T-helper 1 cell treated with Interleukin-12 subunit alpha and Interleukin-12 subunit beta and Interleukin-4 antibody, amounts not matched to agents 30 μg/mL and 1 μg/mL, for 36 hours (primary cell): ENCODE data around the gene FHOD3.

Experiments
- H3K27ac Mint-ChIP-seq: one replicate; pipeline ENCODE4 v1.8.0; 2021; ENCODE audit warnings: mild to moderate bottlenecking, mixed read lengths
- H3K27me3 Mint-ChIP-seq: one replicate; pipeline ENCODE4 v1.8.0; 2021; ENCODE audit warnings: low read depth, mixed read lengths
- H3K36me3 Mint-ChIP-seq: one replicate; pipeline ENCODE4 v1.8.0; 2021; ENCODE audit warnings: low read depth, mixed read lengths
- H3K4me1 Mint-ChIP-seq: one replicate; pipeline ENCODE4 v1.8.0; 2021; ENCODE audit warnings: low read depth, mixed read lengths
- H3K4me3 Mint-ChIP-seq: one replicate; pipeline ENCODE4 v1.8.0; 2021; ENCODE audit warnings: mild to moderate bottlenecking, moderate library complexity, mixed read lengths
- H3K9me3 Mint-ChIP-seq: one replicate; pipeline ENCODE4 v1.8.0; 2021; ENCODE audit warnings: mixed read lengths

The FHOD3 gene

GRCh38 chr18:36322408-36322728, 24.9 kb downstream of the FHOD3 start:
- Mint-ChIP-seq H3K4me1 (no peaks in the 10 kb centered on the region), H3K4me3 (no peak overlapping the region), H3K9me3 (peaks cover 10% of the 10 kb centered on the region), H3K36me3 (no peaks in the 10 kb centered on the region), H3K27me3 (peaks cover 11% of the 10 kb centered on the region), H3K27ac (no peak overlapping the region)

GRCh38 chr18:36322734-36323133, 25.2 kb downstream of the FHOD3 start:
- Mint-ChIP-seq H3K9me3 (peaks cover 10% of the 10 kb centered on the region), H3K4me3 (no peak overlapping the region), H3K36me3 (no peaks in the 10 kb centered on the region), H3K27ac (no peak overlapping the region), H3K27me3 (peaks cover 11% of the 10 kb centered on the region), H3K4me1 (no peaks in the 10 kb centered on the region)

DNA sequence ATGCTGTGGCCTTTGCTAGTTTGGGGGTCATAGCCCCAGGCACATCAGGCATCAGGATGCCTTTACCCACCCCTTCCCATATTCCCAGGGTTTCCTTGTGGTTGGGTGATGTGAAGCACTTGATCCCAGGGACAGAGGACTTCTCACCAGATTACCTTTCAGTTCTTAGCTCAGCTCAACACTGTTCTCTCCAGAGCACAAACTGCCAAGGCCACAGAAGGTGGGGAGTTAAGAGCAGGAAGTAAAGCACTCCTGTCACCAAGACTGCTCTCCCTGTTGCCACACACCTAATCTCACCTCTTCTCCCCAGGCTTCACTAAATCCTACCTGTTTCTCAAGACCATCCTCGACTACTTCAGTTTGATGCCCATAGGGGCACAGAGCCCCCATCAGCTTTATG, 25.9 kb downstream of the FHOD3 start:
- H3K27me3 Mint-ChIP-seq = peaks cover 15% of the 10 kb centered on the region
- H3K4me1 Mint-ChIP-seq = no peaks in the 10 kb centered on the region
- H3K27ac Mint-ChIP-seq = no peak overlapping the region
- no peak overlapping the region for H3K4me3 Mint-ChIP-seq
- peaks cover 7% of the 10 kb centered on the region for H3K9me3 Mint-ChIP-seq
- no peaks in the 10 kb centered on the region for H3K36me3 Mint-ChIP-seq

DNA sequence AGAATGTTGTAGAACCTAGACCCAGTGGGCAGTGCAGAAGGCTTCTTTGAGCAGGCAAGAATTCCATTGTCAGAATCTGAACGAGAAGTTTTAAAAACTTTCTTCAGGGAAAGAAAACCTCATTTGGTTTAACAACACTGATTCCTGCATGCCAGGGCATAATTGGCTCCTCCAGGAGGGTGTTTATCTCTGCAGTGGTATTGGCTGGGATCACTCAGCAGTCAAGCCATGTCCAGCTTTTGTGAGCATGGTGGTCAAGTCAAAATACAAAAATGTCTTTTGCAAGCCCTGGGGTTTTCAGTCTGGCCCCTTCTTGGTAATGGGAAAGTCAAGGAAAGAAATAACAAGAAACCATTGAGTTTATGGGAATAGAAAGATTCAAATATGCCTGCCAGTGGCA, 28.3 kb downstream of the FHOD3 start:
- Mint-ChIP-seq H3K4me3 (no peak overlapping the region), H3K27me3 (peaks cover 12% of the 10 kb centered on the region), H3K27ac (no peak overlapping the region), H3K4me1 (no peaks in the 10 kb centered on the region), H3K9me3 (no peaks in the 10 kb centered on the region), H3K36me3 (no peaks in the 10 kb centered on the region)

GRCh38 chr18:36326771-36327170, 29.3 kb downstream of the FHOD3 start:
- H3K4me1 Mint-ChIP-seq = no peaks in the 10 kb centered on the region
- no peaks in the 10 kb centered on the region for H3K36me3 Mint-ChIP-seq
- H3K9me3 Mint-ChIP-seq = no peaks in the 10 kb centered on the region
- peaks cover 12% of the 10 kb centered on the region for H3K27me3 Mint-ChIP-seq
- no peak overlapping the region for H3K4me3 Mint-ChIP-seq
- no peak overlapping the region for H3K27ac Mint-ChIP-seq

GRCh38 chr18:36327352-36328316, 30.1 kb downstream of the FHOD3 start:
- H3K27ac Mint-ChIP-seq = no peak overlapping the region
- peaks cover 12% of the 10 kb centered on the region for H3K27me3 Mint-ChIP-seq
- H3K4me3 Mint-ChIP-seq = no peak overlapping the region
- H3K4me1 Mint-ChIP-seq = no peaks in the 10 kb centered on the region
- no peaks in the 10 kb centered on the region for H3K9me3 Mint-ChIP-seq
- H3K36me3 Mint-ChIP-seq = no peaks in the 10 kb centered on the region

DNA sequence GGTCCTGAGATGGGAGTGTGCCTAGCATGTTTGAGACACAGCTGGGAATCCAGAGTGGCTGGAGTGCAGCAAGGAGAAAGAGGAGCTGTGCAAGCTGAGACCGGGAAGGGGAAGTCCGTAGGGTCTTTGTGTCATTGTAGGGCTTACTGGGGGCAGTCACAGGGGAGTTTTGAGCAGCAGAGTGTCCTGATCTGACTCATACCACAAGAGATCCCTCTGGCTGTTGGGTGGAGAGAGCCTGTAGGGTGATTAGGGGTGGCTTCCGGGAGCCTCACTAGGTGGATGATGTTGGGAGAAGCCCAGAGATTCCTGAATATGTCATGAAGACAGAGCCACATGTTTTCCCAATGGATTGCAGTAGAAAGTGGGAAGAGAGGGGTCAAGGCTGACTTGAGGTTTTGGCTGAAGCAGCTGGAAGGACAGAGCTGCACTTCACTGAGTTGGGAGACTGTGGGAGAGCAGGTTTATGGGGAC, 30.9 kb downstream of the FHOD3 start:
- H3K36me3 Mint-ChIP-seq = no peaks in the 10 kb centered on the region
- no peak overlapping the region for H3K27ac Mint-ChIP-seq
- peaks cover 12% of the 10 kb centered on the region for H3K27me3 Mint-ChIP-seq
- no peaks in the 10 kb centered on the region for H3K9me3 Mint-ChIP-seq
- H3K4me3 Mint-ChIP-seq = no peak overlapping the region
- no peaks in the 10 kb centered on the region for H3K4me1 Mint-ChIP-seq

GRCh38 chr18:36328916-36329315, 31.4 kb downstream of the FHOD3 start:
- H3K9me3 Mint-ChIP-seq = no peaks in the 10 kb centered on the region
- no peak overlapping the region for H3K27ac Mint-ChIP-seq
- H3K4me3 Mint-ChIP-seq = no peak overlapping the region
- H3K36me3 Mint-ChIP-seq = no peaks in the 10 kb centered on the region
- no peaks in the 10 kb centered on the region for H3K4me1 Mint-ChIP-seq
- peaks cover 7% of the 10 kb centered on the region for H3K27me3 Mint-ChIP-seq

GRCh38 chr18:36329684-36330434, 32.3 kb downstream of the FHOD3 start:
- H3K27me3 Mint-ChIP-seq = peaks cover 5% of the 10 kb centered on the region
- H3K27ac Mint-ChIP-seq = no peak overlapping the region
- no peaks in the 10 kb centered on the region for H3K36me3 Mint-ChIP-seq
- H3K9me3 Mint-ChIP-seq = no peaks in the 10 kb centered on the region
- no peaks in the 10 kb centered on the region for H3K4me1 Mint-ChIP-seq
- no peak overlapping the region for H3K4me3 Mint-ChIP-seq

DNA sequence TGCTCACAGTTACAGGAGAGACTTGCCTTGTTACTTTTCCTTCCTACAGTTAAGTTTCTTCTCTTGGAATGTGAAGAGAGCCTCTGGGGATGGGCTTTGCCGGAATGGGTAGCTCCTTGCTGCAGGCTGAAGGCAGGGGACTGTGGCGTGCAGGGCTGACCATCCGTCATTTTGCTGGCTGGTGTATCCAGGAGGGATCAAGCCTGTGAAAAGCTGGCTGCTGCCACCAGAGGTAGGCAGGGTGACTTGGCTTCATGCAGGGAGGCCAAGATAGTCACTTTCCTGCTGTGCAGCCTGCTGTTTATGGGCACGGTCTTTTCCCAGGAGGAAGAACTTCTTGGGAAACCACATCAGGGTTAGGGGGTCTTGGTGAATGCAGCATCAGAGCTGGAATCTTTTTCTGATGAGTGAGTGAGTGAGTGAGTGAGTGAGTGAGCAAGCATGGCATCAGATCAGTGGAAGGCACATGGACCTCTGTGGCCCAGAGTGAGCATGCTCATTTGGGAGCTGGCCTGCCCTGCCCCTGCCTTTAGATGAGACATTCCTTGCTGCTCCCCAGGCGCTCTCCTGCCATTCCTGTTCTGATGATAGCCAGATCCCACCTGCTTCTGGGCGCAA, 33.0 kb downstream of the FHOD3 start:
- H3K9me3 Mint-ChIP-seq = no peaks in the 10 kb centered on the region
- no peaks in the 10 kb centered on the region for H3K36me3 Mint-ChIP-seq
- H3K27me3 Mint-ChIP-seq = peaks cover 5% of the 10 kb centered on the region
- no peaks in the 10 kb centered on the region for H3K4me1 Mint-ChIP-seq
- no peak overlapping the region for H3K4me3 Mint-ChIP-seq
- H3K27ac Mint-ChIP-seq = no peak overlapping the region

GRCh38 chr18:36331521-36331971, 34.0 kb downstream of the FHOD3 start:
- H3K4me1 Mint-ChIP-seq = no peaks in the 10 kb centered on the region
- H3K4me3 Mint-ChIP-seq = no peak overlapping the region
- no peaks in the 10 kb centered on the region for H3K9me3 Mint-ChIP-seq
- H3K36me3 Mint-ChIP-seq = no peaks in the 10 kb centered on the region
- peaks cover 5% of the 10 kb centered on the region for H3K27me3 Mint-ChIP-seq
- H3K27ac Mint-ChIP-seq = no peak overlapping the region

- no peaks in the 10 kb centered on the region for H3K4me1 Mint-ChIP-seq
- H3K36me3 Mint-ChIP-seq = no peaks in the 10 kb centered on the region
- no peak overlapping the region for H3K27ac Mint-ChIP-seq
- no peak overlapping the region for H3K4me3 Mint-ChIP-seq
- H3K9me3 Mint-ChIP-seq = no peaks in the 10 kb centered on the region
- H3K27me3 Mint-ChIP-seq = no peaks in the 10 kb centered on the region
Measured at GRCh38 chr18:36333414-36333813, 35.9 kb downstream of the FHOD3 start.

DNA sequence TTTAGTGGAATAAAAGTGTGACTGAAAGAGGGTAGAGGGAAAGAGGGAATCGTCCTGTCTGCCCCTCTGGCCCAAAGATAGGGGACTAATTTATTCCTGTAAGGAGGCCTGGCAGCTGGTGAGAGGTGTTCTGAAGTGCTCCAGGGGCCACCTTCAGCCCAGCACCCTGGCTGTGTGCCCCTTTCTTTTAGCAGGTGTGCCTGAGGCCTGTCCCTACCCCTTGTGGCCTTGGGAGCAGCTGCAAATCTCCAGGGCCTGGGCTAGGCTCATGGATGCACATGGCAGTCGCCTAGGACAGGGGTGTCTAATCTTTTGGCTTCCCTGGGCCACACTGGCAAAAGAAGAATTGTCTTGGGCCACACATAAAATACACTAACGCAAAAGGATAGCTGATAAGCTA, 37.3 kb downstream of the FHOD3 start:
- H3K4me3 Mint-ChIP-seq = no peak overlapping the region
- no peaks in the 10 kb centered on the region for H3K4me1 Mint-ChIP-seq
- H3K9me3 Mint-ChIP-seq = no peaks in the 10 kb centered on the region
- no peak overlapping the region for H3K27ac Mint-ChIP-seq
- H3K27me3 Mint-ChIP-seq = no peaks in the 10 kb centered on the region
- H3K36me3 Mint-ChIP-seq = no peaks in the 10 kb centered on the region

GRCh38 chr18:36335476-36336279, 38.2 kb downstream of the FHOD3 start:
- H3K4me1 Mint-ChIP-seq = no peaks in the 10 kb centered on the region
- H3K4me3 Mint-ChIP-seq = no peak overlapping the region
- H3K27ac Mint-ChIP-seq = no peak overlapping the region
- no peaks in the 10 kb centered on the region for H3K36me3 Mint-ChIP-seq
- no peaks in the 10 kb centered on the region for H3K9me3 Mint-ChIP-seq
- no peaks in the 10 kb centered on the region for H3K27me3 Mint-ChIP-seq
